Esophagus squamous epithelium (tissue), 5 donors: ENCODE data around the gene LDLRAD3. TPM values are rescaled to one million over a fixed set of nuclear protein-coding genes. Genes with fewer than 3 reads are reported as not detected.

Source experiments
- DNase-seq: peaks from one replicate; lab custom pipeline; 2025; lab: John Stamatoyannopoulos, UW
- H3K27ac ChIP-seq, 4 donors: fragments of 200-600 bp; sonication (generic); one replicate each; pipeline ENCODE4 v1.5.1; 2016 to 2019; ENCODE audit warnings: mild to moderate bottlenecking in 1 of 4
- H3K27me3 ChIP-seq, 4 donors: fragments of 200-600 bp; sonication (generic); 1 replicate in 3 of 4; 2 replicates in 1 of 4; pipeline versions ENCODE4 v1.5.1 to v1.6.0; 2017 to 2021; ENCODE audit warnings: antibody characterized with exemption in 1 of 4
- H3K36me3 ChIP-seq, 3 donors: fragments of 200-600 bp; sonication (generic); one replicate each; pipeline ENCODE4 v1.5.1; 2016 to 2019
- H3K4me1 ChIP-seq, 3 donors: fragments of 200-600 bp; sonication (generic); one replicate each; pipeline ENCODE4 v1.5.1; 2017 to 2019
- H3K4me3 ChIP-seq, 4 donors: fragments of 200-600 bp; sonication (generic); 1 replicate in 3 of 4; 2 replicates in 1 of 4; pipeline ENCODE4 v1.5.1; 2016 to 2019; ENCODE audit warnings: mild to moderate bottlenecking in 2 of 4, moderate library complexity in 1 of 4
- H3K9me3 ChIP-seq, 3 donors: fragments of 200-600 bp; sonication (generic); one replicate each; pipeline ENCODE4 v1.5.1; 2016 to 2019
- POLR2A ChIP-seq, 4 donors: fragments of 450-650 bp; IDR thresholded peaks; one replicate each; pipeline ENCODE4 v1.6.1; 2017; ENCODE audit warnings: antibody characterized with exemption in 4 of 4, mild to moderate bottlenecking in 4 of 4, moderate library complexity in 3 of 4
- WGBS, 2 donors: methylation state at CpG; one replicate each; pipeline ENCODE4 v1.1.5; 2018; 5-methylcytosine and 5-hydroxymethylcytosine counted together
- intact Hi-C: fragments of 100-400 bp; cut with DNase I; formaldehyde crosslinking; loops from one replicate; pipeline ENCODE4 v1.15.0; 2022
- total RNA-seq, 4 donors: library from RNA; depleted of rRNA; stranded (reverse); fragments of >200 nt; gene quantifications; one replicate each; pipeline ENCODE4 v1.1.0, GENCODE V29; 2016
- TF ChIP-seq, protein P1 (sequence below), 6 experiments: fragments of 450-650 bp in 4 of 6; fragments of 200-600 bp in 2 of 6; sonication (generic) in 2 of 6; IDR thresholded peaks; one replicate each; pipeline ENCODE4 v1.5.1; 2016 to 2019; ENCODE audit warnings: antibody characterized with exemption in 6 of 6, mild to moderate bottlenecking in 4 of 6, moderate library complexity in 4 of 6
- donor health status: DM: yes; HTN: yes; CAD: no.

LDLRAD3 gene
- total RNA-seq, 4 donors from 2014 or later: 5.0 to 16.8 (median 8.2) TPM

DNA sequence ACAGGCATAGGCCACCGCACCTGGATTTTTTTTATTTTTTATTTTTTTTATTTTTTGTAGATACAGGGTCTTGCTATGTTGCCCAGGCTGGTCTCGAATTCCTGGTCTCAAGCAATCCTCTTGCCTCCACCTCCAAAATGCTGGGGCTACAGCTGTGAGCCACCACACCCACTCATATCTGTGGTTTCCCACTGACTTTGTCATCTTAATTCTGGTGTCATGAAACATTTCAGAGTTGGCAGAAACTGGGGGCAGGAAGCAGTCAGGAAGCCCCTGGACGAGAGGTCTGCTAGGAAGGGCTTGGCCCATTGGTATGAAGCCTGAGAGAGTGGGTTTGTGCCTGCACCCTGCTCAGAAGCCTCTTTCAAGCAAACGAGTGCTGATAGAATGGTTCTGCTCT is 296.3 kb downstream of the LDLRAD3 start:
- H3K36me3 ChIP-seq: no peaks in the 10 kb centered on the region
- whole genome bisulfite sequencing, 2 donors: 68 to 100% methylated on average over 1 to 3 of the region's 4 CpGs

DNA sequence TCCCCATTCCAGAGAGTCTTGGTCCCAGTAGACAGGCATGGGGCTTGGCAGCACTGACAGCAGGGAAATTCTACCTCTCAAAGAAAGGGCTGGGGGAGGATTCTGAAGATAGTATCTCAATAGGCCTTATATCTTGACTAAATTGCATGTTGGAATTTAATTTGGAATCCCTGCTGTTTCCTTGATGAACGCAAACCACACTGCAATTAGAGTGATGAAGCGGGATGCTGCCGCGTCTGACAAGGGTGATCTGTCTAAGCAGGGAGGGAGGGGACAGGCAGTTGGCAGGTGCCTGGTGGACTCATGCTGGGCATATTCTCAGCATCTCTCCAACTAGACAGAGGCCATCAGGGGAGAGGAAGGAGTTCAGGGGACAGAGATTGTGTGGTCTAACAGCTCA is 296.9 kb downstream of the LDLRAD3 start:
- DNase-seq: no peak
- WGBS, 2 donors: 100% methylated on average over 1 to 4 of the region's 4 CpGs
- no peaks in the 10 kb centered on the region for H3K9me3 ChIP-seq
- H3K27ac ChIP-seq: no peak overlapping the region
- H3K4me3 ChIP-seq: no peak overlapping the region
- H3K4me1 ChIP-seq: no peaks in the 10 kb centered on the region
- TF ChIP-seq, protein P1, sequence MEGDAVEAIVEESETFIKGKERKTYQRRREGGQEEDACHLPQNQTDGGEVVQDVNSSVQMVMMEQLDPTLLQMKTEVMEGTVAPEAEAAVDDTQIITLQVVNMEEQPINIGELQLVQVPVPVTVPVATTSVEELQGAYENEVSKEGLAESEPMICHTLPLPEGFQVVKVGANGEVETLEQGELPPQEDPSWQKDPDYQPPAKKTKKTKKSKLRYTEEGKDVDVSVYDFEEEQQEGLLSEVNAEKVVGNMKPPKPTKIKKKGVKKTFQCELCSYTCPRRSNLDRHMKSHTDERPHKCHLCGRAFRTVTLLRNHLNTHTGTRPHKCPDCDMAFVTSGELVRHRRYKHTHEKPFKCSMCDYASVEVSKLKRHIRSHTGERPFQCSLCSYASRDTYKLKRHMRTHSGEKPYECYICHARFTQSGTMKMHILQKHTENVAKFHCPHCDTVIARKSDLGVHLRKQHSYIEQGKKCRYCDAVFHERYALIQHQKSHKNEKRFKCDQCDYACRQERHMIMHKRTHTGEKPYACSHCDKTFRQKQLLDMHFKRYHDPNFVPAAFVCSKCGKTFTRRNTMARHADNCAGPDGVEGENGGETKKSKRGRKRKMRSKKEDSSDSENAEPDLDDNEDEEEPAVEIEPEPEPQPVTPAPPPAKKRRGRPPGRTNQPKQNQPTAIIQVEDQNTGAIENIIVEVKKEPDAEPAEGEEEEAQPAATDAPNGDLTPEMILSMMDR (IDR thresholded peaks at IDR 0.05): no peak
- TF ChIP-seq POLR2A (IDR thresholded peaks at IDR 0.05): no peak
- no peaks in the 10 kb centered on the region for H3K36me3 ChIP-seq
- H3K27me3 ChIP-seq: no peaks in the 10 kb centered on the region
- intact Hi-C loops: no loop called here

More for the DNA sequence above, 296.3 kb downstream of the LDLRAD3 start:
- Histone ChIP-seq H3K27me3 (no peaks in the 10 kb centered on the region), H3K4me1 (no peaks in the 10 kb centered on the region), H3K4me3 (no peak overlapping the region), H3K9me3 (no peaks in the 10 kb centered on the region), H3K27ac (no peak overlapping the region)
- no peak for DNase-seq
- TF ChIP-seq, protein P1 (IDR thresholded peaks at IDR 0.05): no peak
- TF ChIP-seq POLR2A (IDR thresholded peaks at IDR 0.05): no peak
- intact Hi-C loops: no loop called here

DNA sequence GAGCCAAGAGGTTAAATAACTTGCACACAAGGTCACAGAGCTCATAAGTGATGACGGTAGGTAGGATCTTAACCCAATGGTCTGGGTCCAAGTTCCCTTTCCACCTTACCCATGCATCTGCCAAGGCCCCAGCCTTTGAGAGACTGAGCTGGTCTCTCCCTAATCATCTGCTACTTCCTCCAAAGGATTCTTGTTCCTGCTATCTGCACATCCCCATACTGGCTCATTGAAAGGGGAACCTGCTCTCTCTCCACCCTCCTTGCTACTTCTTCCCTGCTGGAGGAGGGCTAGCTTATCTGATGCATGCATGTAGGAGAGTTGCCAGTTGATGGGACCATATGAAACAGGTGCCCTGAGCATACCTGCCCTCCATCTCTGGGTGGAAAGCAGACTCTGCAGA is 297.6 kb downstream of the LDLRAD3 start:
- Histone ChIP-seq H3K27ac (no peak overlapping the region), H3K9me3 (no peaks in the 10 kb centered on the region), H3K4me1 (no peaks in the 10 kb centered on the region), H3K27me3 (no peaks in the 10 kb centered on the region), H3K36me3 (no peaks in the 10 kb centered on the region), H3K4me3 (no peak overlapping the region)
- WGBS, 2 donors: 88 to 100% methylated on average over 1 of the region's 1 CpG
- no peak for DNase-seq
- intact Hi-C loops: no loop called here
- TF ChIP-seq, protein P1 (IDR thresholded peaks at IDR 0.05): no peak
- no peak for TF ChIP-seq POLR2A (IDR thresholded peaks at IDR 0.05)

DNA sequence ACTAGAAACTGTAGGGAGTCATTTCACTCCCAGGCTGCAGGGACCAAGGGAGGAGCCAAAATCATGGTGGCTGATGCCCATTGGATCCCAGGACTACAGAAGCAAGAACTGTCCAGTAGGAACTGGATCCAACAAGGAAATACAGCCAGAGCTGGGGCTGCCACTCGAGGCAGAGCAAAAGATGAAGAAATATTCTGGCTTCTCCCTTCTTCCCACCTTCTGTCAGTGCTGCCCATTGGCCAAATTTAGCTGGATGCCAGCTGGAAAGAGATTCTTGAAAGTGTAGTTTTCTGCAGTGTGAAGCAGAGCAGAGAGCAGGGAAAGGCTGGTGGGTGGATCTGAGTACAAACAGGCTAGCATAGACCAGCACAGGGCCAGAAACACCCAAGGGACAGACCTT is 299.8 kb downstream of the LDLRAD3 start:
- no peaks in the 10 kb centered on the region for H3K9me3 ChIP-seq
- no peak overlapping the region for H3K4me3 ChIP-seq
- no peaks in the 10 kb centered on the region for H3K4me1 ChIP-seq
- intact Hi-C loops: no loop called here
- H3K36me3 ChIP-seq: no peaks in the 10 kb centered on the region
- no peak for DNase-seq
- no peaks in the 10 kb centered on the region for H3K27me3 ChIP-seq
- no peak overlapping the region for H3K27ac ChIP-seq
- WGBS, 2 donors: 33% methylated on average over 1 of the region's 1 CpG; no CpG with 5 or more reads in 1 of the 2 donors
- no peak for TF ChIP-seq POLR2A (IDR thresholded peaks at IDR 0.05)
- TF ChIP-seq, protein P1 (IDR thresholded peaks at IDR 0.05): no peak

DNA sequence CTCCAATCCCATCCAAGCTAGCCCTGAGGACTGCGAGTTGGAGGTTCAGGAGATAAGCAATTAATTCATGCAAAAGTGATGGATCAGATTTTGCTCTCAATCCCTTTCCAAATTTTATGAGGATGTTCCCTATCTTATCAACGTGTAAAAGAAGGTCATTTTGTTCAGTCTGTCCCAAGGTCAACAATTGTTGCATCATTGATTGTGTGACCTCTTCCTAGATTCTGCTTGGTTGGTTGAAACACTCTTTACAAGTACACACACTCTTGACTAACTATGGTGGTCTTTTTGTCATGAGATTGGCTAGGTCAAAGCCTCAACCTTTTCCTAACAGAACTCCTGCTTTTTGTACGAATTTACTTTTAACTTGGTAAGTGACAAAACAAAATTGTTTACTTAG is 303.6 kb downstream of the LDLRAD3 start:
- H3K4me3 ChIP-seq: no peak overlapping the region
- no peaks in the 10 kb centered on the region for H3K36me3 ChIP-seq
- H3K4me1 ChIP-seq: peaks cover 0 to 12% (median 0%) of the 10 kb centered on the region in 3 donors
- intact Hi-C loops: no loop called here
- no peaks in the 10 kb centered on the region for H3K9me3 ChIP-seq
- TF ChIP-seq, protein P1 (IDR thresholded peaks at IDR 0.05): no peak
- TF ChIP-seq POLR2A (IDR thresholded peaks at IDR 0.05): no peak
- DNase-seq: no peak
- 53 to 55% methylated on average over 3 of the region's 3 CpGs for WGBS, 2 donors
- H3K27me3 ChIP-seq: no peaks in the 10 kb centered on the region
- H3K27ac ChIP-seq: no peak overlapping the region
